Osteoblast (primary cell): ENCODE data around the gene CEP350. TPM values are rescaled to one million over a fixed set of nuclear protein-coding genes. Genes with fewer than 3 reads are reported as not detected.

Experiments
- DNase-seq: peaks from one replicate; pipeline ENCODE4 v3.0.0; 2011; ENCODE audit warnings: low spot score, mixed read lengths; ENCODE audit not compliant: insufficient read length; ENCODE audit errors: missing footprints
- H2AFZ ChIP-seq: 2 replicates; pipeline ENCODE4 v1.6.0; 2011; ENCODE audit warnings: mild to moderate bottlenecking, low read length
- H3K27ac ChIP-seq: 2 replicates; pipeline ENCODE4 v1.5.1; 2011; ENCODE audit warnings: mild to moderate bottlenecking, low read depth, low read length, moderate library complexity
- H3K27me3 ChIP-seq: 2 replicates; pipeline ENCODE4 v1.6.0; 2012; ENCODE audit warnings: mild to moderate bottlenecking, control low read depth, inconsistent platforms, low read length, moderate library complexity; ENCODE audit not compliant: insufficient read depth
- H3K36me3 ChIP-seq: 2 replicates; pipeline ENCODE4 v1.5.1; 2011; ENCODE audit warnings: mild to moderate bottlenecking, low read length, control low read depth, moderate library complexity; ENCODE audit not compliant: insufficient read depth
- H3K4me1 ChIP-seq: 2 replicates; pipeline ENCODE4 v1.5.1; 2011; ENCODE audit warnings: mild to moderate bottlenecking, low read length, control low read depth, moderate library complexity; ENCODE audit not compliant: insufficient read depth
- H3K4me2 ChIP-seq: 2 replicates; pipeline ENCODE4 v1.6.0; 2011; ENCODE audit warnings: mild to moderate bottlenecking, low read length; ENCODE audit not compliant: insufficient read depth
- H3K4me3 ChIP-seq: fragments of 200-600 bp; sonication (generic); 3 replicates; pipeline ENCODE4 v1.5.1; 2012; ENCODE audit warnings: mild to moderate bottlenecking, low read length, inconsistent platforms; ENCODE audit not compliant: insufficient read depth
- H3K79me2 ChIP-seq: 2 replicates; pipeline ENCODE4 v1.6.0; 2012; ENCODE audit warnings: mild to moderate bottlenecking, low read length, control low read depth, inconsistent platforms; ENCODE audit not compliant: insufficient read depth
- H3K9me3 ChIP-seq: 2 replicates; pipeline ENCODE4 v1.5.1; 2011; ENCODE audit warnings: low read depth, low read length, control low read depth
- H4K20me1 ChIP-seq: 2 replicates; pipeline ENCODE4 v1.6.0; 2012; ENCODE audit warnings: mild to moderate bottlenecking, low read length, control low read depth; ENCODE audit not compliant: insufficient read depth
- total RNA-seq: library from RNA; depleted of rRNA; stranded (reverse); fragments of >200 nt; gene quantifications from 2 replicates; pipeline ENCODE4 v1.2.3, GENCODE V29; 2012
- TF ChIP-seq, protein P1 (sequence below): IDR thresholded peaks from 2 replicates; pipeline ENCODE4 v1.5.1; 2011; ENCODE audit warnings: mild to moderate bottlenecking, low read depth, low read length, moderate library complexity; ENCODE audit errors: extremely low read depth

The CEP350 gene
- total RNA-seq: 62.5 and 82.2 TPM in 2 replicates

DNA sequence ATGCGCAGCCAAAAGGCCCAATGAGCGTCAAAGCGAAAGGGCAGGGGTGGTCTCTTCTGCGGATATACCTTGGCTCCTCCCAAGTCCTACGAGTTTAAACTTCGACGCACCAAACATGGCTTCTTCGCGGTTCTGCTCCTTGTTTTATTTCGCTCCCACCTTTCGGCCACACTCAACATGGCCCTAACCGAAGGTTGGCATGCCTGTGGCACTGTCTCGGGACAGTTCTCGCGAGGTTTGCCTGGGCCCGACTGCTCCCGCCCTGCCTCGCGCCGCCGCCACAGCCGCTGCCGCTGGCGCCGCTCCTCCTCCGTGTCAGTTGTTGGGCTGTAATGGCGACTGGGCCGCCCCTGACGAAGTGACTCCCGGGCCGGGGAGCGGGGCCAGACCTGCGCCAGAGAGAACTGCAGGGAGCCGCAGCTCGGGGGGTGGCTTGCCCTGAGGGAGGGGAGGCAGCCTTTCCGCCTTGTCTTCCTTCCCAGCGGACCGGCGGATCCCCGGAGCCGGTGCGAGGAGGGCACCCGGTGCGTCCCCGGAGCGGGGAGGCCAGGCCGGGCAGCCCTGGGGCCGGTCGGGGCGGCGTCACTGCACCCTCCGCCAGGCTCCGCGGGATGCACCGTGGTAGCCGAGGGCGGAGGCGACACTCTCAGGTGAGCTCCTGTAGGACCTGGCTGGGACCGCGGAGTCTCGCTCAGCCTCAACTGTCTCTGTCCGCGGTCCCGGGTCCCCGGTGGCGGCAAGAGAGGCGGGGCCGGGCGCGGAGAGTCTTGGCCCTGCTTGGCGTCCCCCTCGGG, at the start of gene CEP350:
Gene CEP350, plus strand, starts transcription at position 318 of the 794 bp plus-strand sequence. CDS start 31,372 bp downstream, outside the sequence.
- peak within 1 kb of the TSS; percentile 100 for H2AFZ ChIP-seq
- DNase-seq: peak; percentile 89
- no peaks in the 10 kb centered on the region for H3K36me3 ChIP-seq
- peak within 1 kb of the TSS; percentile 89 for H3K27ac ChIP-seq
- no peaks in the 10 kb centered on the region for H3K27me3 ChIP-seq
- H3K4me1 ChIP-seq: peaks cover 17% of the 10 kb centered on the region
- peaks cover 21% of the 10 kb centered on the region for H4K20me1 ChIP-seq
- peak within 1 kb of the TSS; percentile 91 for H3K4me2 ChIP-seq
- H3K9me3 ChIP-seq: no peaks in the 10 kb centered on the region
- TF ChIP-seq, protein P1, sequence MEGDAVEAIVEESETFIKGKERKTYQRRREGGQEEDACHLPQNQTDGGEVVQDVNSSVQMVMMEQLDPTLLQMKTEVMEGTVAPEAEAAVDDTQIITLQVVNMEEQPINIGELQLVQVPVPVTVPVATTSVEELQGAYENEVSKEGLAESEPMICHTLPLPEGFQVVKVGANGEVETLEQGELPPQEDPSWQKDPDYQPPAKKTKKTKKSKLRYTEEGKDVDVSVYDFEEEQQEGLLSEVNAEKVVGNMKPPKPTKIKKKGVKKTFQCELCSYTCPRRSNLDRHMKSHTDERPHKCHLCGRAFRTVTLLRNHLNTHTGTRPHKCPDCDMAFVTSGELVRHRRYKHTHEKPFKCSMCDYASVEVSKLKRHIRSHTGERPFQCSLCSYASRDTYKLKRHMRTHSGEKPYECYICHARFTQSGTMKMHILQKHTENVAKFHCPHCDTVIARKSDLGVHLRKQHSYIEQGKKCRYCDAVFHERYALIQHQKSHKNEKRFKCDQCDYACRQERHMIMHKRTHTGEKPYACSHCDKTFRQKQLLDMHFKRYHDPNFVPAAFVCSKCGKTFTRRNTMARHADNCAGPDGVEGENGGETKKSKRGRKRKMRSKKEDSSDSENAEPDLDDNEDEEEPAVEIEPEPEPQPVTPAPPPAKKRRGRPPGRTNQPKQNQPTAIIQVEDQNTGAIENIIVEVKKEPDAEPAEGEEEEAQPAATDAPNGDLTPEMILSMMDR: no peak
- H3K4me3 ChIP-seq: peak within 1 kb of the TSS; percentile 86
- peaks cover 63% of the 10 kb centered on the region for H3K79me2 ChIP-seq

GRCh38 chr1:179910934-179911333, 43.7 kb upstream of the CEP350 start:
- no peaks in the 10 kb centered on the region for H3K4me1 ChIP-seq
- TF ChIP-seq, protein P1: no peak
- no peaks in the 10 kb centered on the region for H3K27me3 ChIP-seq
- no peak overlapping the region for H2AFZ ChIP-seq
- H3K27ac ChIP-seq: no peak overlapping the region
- H3K9me3 ChIP-seq: no peaks in the 10 kb centered on the region
- H3K4me3 ChIP-seq: no peak overlapping the region
- DNase-seq: no peak
- no peaks in the 10 kb centered on the region for H4K20me1 ChIP-seq
- peaks cover 64% of the 10 kb centered on the region for H3K36me3 ChIP-seq
- peaks cover 3% of the 10 kb centered on the region for H3K79me2 ChIP-seq
- no peak overlapping the region for H3K4me2 ChIP-seq

DNA sequence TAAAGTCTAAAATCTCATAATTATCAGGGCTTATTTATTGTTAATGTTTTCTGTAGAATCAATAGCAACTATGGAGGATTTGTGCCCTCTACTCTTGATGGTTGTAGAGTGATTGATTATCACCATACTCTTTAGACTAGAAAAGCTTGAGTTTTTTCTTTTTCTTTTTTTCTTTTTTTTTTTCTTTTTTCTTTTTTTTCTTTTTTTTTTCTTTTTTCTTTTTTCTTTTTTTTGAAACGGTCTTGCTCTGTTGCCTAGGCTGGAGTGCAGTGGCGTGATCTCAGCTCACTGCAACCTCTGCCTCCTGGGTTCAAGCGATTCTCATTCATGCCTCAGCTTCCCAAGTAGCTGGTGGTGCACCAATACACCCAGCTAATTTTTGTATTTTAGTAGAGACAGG, 42.8 kb upstream of the CEP350 start:
- Histone ChIP-seq H3K9me3 (no peaks in the 10 kb centered on the region), H3K4me1 (no peaks in the 10 kb centered on the region), H3K27me3 (no peaks in the 10 kb centered on the region), H3K4me2 (no peak overlapping the region), H3K36me3 (peaks cover 62% of the 10 kb centered on the region), H2AFZ (no peak overlapping the region), H3K4me3 (no peak overlapping the region), H3K79me2 (peaks cover 3% of the 10 kb centered on the region), H4K20me1 (no peaks in the 10 kb centered on the region), H3K27ac (no peak overlapping the region)
- DNase-seq: no peak
- TF ChIP-seq, protein P1: no peak

GRCh38 chr1:179917601-179918429, 36.8 kb upstream of the CEP350 start:
- Histone ChIP-seq H3K27me3 (no peaks in the 10 kb centered on the region), H3K36me3 (peaks cover 44% of the 10 kb centered on the region), H2AFZ (no peak overlapping the region), H3K4me1 (peaks cover 8% of the 10 kb centered on the region), H3K4me3 (no peak overlapping the region), H3K4me2 (no peak overlapping the region), H4K20me1 (no peaks in the 10 kb centered on the region), H3K9me3 (no peaks in the 10 kb centered on the region), H3K27ac (no peak overlapping the region), H3K79me2 (no peaks in the 10 kb centered on the region)
- DNase-seq: no peak
- TF ChIP-seq, protein P1: no peak
